ENCODE measurements around the gene NFATC3. TPM values are rescaled to one million over a fixed set of nuclear protein-coding genes. Genes with fewer than 3 reads are reported as not detected.
"Not testable (repeated sequence)": the region's sequence is repeated elsewhere in the genome, so short reads cannot be mapped to it uniquely, and the experiment has no call there.

NFATC3 gene
- total RNA-seq, 1 donor = 52.2 TPM

DNA sequence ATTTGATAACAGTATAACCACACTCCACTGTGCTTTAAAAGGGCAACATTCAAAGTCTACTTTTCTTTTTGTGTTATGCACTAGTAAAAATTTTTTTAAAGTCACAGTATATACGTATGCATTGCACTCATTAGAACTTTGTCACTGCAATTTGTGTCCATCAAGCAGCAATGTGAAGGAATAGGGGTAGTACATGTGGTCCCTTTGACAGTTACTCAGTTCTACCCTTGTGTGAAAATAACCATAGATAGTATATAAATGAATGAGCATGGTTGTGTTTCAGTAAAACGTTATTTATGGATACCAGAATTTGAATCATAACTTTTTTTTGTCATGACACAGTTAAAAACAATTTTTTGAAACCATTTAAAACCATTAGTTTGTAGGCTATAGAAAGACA lies 30.7 kb downstream of the NFATC3 start:
- no peak for DNase-seq (ENCODE audit: low read depth in 2 of 3, low spot score in 2 of 3)

DNA sequence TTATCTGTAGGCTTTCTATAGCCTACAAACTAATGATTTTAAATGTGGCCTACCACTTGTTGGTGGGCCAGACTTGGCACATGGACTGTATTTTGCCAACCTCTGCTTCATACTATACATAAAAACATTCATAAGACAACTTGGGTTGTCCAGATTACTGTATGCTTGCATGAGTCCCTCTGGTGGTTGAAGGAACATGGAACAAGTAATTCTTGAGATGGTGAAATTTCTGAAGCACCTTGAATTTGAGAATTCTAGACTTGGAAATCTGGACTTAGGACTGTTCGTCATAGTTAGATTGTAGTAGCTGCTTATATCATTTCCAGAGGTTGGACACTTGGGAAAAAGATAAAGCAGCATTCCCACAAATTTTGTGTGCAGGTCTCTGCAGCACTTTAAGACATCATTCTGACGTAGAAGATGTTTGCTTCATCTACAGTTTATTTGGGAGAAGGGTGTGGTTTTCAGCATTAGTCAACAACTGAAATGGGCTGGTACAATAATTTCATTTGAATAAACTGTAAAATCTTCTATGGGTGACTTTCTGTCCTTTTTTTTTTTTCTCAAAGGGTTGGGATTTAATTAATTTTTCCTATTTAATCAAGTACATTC lies 31.2 kb downstream of the NFATC3 start:
- peak in 2 of 3 donors; percentile 37 to 64 for DNase-seq (ENCODE audit: low read depth in 2 of 3, low spot score in 2 of 3)

- no peak for DNase-seq (ENCODE audit: low read depth in 2 of 3, low spot score in 2 of 3)
These were observed 32.7 kb downstream of the NFATC3 start for GRCh38 chr16:68117884-68118283.

GRCh38 chr16:68118954-68119353 lies 33.8 kb downstream of the NFATC3 start:
- not testable (repeated sequence) for DNase-seq (ENCODE audit: low read depth in 2 of 3, low spot score in 2 of 3)

- not testable (repeated sequence) for DNase-seq (ENCODE audit: low read depth in 2 of 3, low spot score in 2 of 3)
These were observed 35.3 kb downstream of the NFATC3 start for GRCh38 chr16:68120496-68120895.

DNA sequence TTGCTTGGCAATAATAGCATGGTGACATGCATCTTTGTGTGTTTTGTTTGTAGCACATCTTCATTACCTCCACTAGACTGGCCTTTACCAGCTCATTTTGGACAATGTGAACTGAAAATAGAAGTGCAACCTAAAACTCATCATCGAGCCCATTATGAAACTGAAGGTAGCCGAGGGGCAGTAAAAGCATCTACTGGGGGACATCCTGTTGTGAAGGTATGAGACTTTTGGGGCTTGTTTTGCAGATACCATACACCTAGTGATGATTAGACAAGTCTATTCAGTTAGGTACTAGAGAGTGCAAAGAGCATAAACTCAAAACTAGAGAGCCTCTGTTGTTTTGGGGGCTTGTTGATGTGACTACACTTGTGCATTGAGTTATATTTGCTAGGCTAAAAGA lies 41.2 kb downstream of the NFATC3 start:
- DNase-seq (ENCODE audit: low read depth in 2 of 3, low spot score in 2 of 3) = no peak

- DNase-seq (ENCODE audit: low read depth in 2 of 3, low spot score in 2 of 3) = no peak
These were observed 43.6 kb downstream of the NFATC3 start for GRCh38 chr16:68128577-68129305.

DNA sequence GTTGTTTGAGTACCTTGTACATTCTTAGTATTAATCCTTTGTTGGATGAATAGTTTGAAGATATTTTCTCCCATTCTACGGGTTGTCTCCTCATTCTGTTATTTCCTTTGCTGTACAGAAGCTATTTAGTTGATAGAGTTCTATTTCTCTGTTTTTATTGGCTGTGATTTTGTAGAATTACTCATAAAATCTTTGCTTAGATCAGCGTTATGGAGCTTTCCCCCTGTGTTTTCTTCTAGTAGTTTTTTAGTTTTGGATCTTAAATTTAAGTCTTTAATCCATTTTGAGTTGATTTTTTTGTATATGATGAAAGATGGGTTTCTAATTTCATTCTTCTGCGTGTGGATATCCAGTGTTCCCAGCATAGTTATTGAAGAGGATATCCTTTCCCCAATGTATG lies 45.4 kb downstream of the NFATC3 start:
- no peak for DNase-seq (ENCODE audit: low read depth in 2 of 3, low spot score in 2 of 3)

DNA sequence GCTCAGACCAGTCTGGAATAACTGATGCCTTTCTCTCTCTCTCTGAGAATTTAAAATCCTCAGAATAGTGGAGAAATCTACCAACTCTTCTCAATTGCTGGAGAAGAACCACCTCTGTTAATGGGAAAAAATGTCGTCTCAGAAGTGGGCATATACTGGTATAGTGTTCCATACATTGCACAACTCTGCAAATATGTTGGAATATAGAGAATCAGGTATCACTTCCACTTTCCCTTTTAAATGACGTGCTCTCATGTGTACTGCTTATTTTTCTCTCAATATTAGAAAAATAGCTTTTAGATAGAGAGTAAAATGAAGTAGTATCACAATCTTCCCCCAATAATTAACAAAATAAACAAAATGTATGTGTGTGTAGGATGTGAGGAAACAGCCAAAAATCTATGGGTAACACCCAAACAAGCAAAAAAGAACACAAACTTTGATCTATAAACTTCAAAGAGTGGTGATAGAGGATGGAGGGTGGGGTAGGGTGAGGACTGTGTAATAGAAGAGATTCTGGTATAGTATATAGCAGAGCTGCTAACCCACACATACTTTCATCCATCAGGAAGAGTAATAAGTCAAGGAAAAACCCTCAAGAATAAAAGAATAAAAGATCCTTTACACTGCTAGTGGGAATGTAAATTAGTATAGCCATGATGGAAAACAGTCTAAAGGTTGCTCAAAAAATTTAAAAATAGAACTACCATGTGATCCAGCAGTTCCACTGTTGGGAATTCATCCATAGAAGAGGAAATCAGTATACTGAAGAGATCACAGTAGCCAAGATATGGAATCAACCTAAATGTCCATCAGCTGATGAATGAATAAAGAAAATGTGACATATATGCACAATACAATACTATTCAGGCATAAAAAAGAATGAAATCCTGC lies 46.9 kb downstream of the NFATC3 start:
- DNase-seq (ENCODE audit: low read depth in 2 of 3, low spot score in 2 of 3) = no peak

DNA sequence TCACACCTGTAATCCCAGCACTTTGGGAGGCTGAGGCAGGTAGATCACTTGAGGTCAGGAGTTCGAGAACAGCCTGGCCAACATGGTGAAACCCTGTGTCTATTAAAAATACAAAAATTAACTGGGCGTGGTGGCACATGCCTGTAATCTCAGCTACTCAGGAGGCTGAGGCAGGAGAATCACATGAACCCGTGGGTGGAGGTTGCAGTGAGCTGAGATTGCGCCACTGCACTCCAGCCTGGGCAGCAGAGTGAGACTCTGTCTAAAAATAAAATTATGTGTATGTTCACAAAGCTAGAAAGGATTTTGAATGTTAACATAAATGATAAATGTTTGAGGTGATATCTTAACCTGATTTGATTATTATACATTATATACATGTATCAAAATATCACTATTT lies 47.8 kb downstream of the NFATC3 start:
- DNase-seq (ENCODE audit: low read depth in 2 of 3, low spot score in 2 of 3) = not testable (repeated sequence)

DNA sequence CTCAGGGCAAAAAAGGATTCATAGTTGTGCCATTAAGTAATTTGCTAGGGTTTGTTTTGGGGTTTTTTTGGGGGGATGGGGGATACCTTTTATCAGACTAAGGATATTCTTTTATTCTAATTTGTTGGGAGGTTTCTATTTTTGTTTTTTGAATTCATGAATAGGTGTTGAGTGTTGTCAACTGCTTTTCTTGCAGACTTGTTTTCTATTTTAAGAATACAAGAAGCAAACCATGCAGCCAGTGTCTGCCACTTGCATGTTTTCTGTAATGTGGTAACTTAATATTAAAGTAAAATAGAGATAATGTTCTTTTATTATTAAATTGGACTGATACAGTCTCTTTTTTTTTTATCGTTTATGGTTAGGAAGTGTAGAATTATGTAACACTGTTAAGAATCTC lies 49.5 kb downstream of the NFATC3 start:
- DNase-seq (ENCODE audit: low read depth in 2 of 3, low spot score in 2 of 3) = no peak

DNA sequence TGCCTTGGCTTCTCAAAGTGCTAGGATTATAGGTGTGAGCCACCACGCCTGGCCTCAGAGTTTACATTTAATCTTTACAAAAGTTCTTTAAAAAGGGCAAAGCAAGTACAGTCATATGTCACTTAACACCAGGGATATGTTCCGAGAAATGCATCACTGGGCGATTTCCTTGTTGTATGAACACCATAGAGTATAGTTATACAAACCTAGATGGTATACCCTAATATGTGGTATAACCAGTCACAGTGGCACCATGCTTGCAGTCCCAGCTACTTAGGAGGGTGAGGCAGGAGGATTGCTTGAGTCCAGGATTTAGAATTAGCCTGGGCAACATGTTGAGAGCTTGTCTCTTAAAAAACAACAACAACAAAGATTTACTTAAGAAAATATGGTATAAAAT lies 51.3 kb downstream of the NFATC3 start:
- no peak for DNase-seq (ENCODE audit: low read depth in 2 of 3, low spot score in 2 of 3)

- no peak for DNase-seq (ENCODE audit: low read depth in 2 of 3, low spot score in 2 of 3)
These were observed 58.8 kb downstream of the NFATC3 start for GRCh38 chr16:68144008-68144407.

GRCh38 chr16:68146585-68146984 lies 61.4 kb downstream of the NFATC3 start:
- peak in 2 of 3 donors; percentile 18 to 67 for DNase-seq (ENCODE audit: low read depth in 2 of 3, low spot score in 2 of 3)

- DNase-seq (ENCODE audit: low read depth in 2 of 3, low spot score in 2 of 3) = no peak
These were observed 62.3 kb downstream of the NFATC3 start for GRCh38 chr16:68147444-68147843.

DNA sequence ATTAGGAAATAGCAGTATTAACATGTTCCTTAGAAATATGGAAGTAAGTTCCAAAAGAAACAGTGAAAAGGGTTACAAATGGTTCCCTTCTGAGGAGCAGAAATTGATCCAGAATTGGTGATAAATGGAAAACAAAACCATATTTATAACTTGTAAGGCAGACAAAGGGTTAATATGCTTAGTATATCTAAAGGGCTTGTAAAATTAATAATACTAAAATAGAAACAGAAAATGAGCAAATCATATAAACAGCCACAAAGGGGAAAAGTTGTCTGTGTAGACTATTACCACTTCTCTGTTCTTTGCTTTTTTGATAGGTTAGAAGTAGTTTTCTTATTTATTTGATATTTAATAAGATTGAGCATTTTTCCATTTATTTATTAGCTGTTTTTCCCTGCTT lies 64.4 kb downstream of the NFATC3 start:
- no peak for DNase-seq (ENCODE audit: low read depth in 2 of 3, low spot score in 2 of 3)

DNA sequence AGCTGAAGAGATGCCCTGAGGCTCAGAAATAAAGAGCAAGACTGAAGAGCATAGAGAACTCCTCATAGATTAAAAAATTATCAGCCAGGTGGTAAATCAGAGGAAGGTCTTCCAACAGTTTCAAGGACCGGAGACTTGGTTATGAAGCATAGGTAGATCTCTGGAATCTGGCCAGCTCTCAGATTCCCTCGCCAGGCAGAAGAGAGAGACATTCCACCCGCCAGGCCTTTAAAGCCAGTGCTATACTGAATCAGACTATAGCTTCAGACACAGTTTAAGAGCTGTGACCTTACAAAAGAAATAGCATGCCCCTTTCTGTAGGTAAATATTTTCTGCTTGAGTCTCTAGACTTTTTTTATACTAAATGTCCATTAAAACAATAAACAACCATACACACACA lies 70.3 kb downstream of the NFATC3 start:
- DNase-seq (ENCODE audit: low read depth in 2 of 3, low spot score in 2 of 3) = no peak

DNA sequence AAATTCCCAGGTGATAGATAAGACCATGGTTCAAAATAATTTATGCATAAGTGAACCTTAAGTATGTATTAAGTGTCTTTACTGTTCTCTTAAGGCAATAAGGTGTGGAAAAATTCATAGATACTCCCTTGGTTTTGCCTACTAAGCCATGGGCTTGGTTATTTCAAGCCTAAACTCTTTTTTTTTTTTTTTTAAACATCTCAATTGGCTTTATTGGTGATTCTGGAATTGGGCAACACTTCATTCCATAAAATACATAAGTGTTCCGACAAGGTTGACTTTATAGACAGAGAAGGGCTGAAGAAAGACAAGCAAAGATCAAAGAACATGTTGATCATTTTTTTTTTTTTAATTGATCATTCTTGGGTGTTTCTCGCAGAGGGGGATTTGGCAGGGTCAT lies 77.2 kb downstream of the NFATC3 start:
- DNase-seq (ENCODE audit: low read depth in 2 of 3, low spot score in 2 of 3) = no peak

DNA sequence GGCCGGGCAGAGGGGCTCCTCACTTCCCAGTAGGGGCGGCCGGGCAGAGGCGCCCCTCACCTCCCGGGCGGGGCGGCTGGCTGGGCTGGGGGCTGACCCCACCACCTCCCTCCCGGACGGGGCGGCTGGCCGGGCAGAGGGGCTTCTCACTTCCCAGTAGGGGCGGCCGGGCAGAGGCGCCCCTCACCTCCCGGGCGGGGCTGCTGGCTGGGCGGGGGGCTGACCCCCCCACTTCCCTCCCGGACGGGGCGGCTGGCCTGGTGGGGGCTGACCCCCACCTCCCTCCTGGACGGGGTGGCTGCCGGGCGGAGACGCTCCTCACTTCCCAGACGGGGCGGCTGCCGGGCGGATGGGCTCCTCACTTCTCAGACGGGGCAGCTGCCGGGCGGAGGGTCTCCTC lies 78.1 kb downstream of the NFATC3 start:
- not testable (repeated sequence) for DNase-seq (ENCODE audit: low read depth in 2 of 3, low spot score in 2 of 3)

- no peak for DNase-seq (ENCODE audit: low read depth in 2 of 3, low spot score in 2 of 3)
These were observed 81.1 kb downstream of the NFATC3 start for GRCh38 chr16:68166264-68166663.

DNA sequence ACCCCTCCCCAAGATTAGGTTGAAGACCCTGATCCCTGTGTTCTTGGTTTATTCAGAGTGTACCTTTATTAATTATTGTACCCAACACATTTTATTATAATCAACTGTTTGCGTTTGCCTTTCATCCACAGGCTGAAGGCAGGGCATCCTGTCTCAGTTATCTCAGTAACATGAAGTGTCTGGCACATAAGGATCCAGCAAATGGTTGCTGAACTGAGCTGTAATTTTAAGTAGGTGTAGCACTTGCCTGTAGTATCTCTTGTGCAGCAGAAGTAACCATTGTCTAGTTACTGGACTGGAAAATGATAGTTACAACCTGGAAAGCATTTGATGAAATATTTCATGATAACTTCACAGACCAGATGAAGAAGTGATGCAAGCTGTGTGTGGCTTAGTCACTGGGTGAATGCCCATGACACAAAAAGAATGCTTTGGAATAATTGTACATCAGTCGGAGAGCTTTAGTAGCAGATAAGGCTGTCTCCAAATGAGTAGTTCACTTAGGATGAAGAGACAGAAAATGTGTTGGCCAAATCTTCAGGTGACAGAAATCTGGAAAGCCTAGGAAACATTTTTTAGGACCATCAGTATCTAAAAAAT lies 94.1 kb downstream of the NFATC3 start:
- DNase-seq (ENCODE audit: low read depth in 2 of 3, low spot score in 2 of 3) = no peak

Data from hematopoietic multipotent progenitor cell (in vitro differentiated cells).